ENCODE results near the gene FBN2.

FBN2 gene

DNA sequence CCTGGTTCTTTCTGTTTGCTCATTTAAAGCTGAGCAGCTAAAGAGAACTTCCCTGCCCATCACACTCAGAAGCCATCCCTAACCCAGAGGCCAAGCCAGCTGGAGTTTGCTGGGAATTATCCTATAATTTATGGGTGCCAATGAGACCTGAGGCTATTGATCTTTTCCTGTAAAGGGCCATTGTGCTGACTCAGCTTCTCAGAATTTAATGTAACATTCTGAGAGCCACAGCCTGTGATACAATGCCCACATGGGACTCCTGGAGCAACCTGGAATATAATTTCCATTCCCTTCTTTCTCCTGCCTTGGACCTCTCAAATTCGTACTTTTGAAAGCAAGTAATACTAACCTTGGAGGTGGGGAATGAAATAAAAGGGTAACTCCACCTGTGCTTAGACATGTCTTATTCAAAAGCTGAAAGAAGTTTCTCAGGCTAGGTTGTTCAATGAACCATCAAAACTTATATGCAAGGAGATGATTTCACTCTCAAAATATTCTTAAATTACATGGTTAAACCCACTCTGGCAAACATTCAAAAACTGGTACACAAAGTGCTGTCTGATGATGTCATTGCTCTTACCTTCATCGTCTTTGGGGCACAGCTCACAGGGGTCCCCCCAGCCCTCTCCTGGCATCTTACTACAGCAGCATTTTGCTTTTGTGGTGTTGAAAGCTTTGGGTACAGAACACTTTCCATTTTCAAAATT lies 247.7 kb downstream of the FBN2 start:
- no peak for DNase-seq

DNA sequence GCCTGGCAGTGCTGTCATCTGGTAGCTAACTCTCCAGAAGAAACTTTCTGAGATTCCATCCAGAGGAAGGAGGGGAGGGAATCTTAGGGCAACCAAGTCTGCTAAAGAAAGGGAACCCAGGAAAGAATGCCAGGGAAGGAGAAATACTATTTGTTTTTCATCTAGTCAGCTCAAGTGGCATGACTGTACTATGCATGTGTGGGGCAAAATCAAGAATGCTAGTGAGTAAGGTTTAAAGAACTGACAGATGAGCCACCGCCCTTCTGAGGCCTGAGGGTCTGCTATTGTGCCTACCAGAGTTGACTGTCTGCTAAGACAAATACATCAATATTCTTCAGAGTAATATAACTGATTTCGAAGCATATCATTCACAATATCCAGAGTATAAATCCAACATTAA lies 250.3 kb downstream of the FBN2 start:
- no peak for DNase-seq

DNA sequence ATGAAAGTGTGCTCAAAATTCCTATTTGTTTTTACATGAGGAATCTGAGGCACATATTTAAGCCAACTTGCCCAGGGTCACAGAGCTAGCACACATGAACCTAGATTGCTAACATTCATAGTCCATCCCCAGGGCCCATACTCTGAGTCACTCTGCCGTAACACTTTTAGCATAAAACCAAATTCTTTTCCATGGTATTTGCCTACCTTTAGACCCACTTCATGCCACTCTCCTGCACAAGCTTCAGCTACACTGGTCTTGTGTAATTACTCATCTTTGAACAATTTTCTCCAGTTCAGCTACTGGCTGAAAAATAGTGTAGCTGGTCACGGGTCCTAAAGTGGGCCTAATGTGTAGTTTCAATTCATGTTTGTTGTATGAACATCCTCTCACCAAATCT lies 253.8 kb downstream of the FBN2 start:
- DNase-seq, result no peak

DNA sequence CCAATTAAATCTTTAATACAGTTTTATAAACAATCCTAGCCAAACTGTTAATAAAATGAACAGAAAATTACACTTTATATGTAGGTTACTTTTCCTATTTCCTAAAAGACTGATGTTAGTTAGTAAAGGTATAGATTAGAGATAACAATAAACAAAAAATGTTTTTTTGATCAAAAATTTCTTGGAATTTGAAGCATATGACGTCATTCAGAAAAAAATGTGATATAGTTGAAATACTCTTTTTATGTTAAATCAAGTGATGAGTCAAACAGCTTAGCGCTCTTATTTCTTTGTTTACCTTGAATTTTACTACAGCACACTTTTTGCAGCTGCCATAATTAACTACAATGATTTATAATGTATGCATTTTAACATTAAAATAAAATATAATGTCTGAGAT lies 258.7 kb downstream of the FBN2 start:
- DNase-seq, result no peak

DNA sequence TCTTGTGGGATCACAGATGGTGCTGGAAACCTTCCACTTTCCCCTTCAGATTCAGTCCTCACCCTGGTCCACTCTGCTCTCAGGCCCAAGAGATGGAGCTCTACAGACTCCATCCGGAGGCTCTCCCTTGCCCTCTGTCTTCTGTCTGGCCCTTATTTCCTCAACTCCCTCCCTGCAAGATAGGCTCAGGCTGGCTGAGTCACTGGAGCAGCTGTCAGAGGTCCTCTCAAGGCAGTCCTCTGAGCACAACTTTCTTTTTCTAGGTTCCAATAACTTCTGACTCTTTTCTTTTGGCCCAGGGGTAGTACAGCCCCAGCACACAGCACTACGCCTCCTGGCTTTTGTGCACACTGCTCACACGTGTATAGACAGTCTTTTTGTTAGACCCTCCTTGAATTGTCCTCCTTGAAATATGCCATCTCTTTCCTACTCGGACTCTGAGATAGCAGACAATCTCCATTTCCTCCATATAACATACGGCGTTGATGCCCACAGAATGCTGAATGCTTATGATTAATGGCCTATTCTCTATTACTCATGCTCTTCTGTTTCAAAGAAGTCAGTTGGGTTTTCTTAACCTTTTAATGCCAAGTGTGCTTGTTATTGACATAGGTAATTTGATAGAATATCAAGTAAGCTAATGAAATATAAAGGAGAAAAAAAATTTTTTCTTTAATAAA lies 261.4 kb downstream of the FBN2 start:
- DNase-seq, result no peak

DNA sequence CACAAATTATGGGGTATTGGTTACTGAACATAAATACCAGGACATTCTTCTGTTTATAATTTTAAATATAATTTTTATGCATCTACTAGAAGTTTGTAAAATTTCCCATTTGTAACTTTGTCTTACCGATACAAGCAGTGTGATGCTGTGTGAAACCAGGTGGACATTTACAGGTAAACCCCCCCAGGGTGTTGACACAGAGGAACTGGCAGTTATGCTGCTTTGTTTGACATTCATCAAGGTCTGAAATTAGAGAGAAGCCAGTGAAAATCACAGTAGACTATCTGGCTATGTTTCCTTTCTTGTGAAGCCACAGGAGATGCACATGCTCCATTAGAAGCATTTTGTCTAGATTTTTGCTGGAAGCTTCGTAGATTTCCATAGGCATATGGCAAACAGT lies 263.6 kb downstream of the FBN2 start:
- no peak for DNase-seq

DNA sequence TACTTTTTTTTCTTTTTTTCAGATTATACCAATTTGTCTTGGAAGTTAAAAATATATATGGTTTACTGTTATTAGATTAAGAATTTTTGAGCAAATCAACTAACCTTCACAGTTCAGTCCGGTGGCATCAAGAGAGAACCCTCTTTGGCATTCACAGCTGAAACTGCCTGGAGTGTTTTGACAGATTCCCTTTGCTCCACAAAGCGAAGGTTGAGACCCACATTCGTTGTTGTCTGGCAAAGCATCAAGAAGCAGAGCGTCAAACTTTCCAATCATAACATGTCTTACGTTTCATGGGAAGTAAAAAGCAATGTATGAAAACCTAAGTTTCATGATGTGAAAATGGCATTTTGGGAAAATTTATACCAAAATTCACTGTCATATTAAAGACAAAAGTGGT lies 264.3 kb downstream of the FBN2 start:
- no peak for DNase-seq

DNA sequence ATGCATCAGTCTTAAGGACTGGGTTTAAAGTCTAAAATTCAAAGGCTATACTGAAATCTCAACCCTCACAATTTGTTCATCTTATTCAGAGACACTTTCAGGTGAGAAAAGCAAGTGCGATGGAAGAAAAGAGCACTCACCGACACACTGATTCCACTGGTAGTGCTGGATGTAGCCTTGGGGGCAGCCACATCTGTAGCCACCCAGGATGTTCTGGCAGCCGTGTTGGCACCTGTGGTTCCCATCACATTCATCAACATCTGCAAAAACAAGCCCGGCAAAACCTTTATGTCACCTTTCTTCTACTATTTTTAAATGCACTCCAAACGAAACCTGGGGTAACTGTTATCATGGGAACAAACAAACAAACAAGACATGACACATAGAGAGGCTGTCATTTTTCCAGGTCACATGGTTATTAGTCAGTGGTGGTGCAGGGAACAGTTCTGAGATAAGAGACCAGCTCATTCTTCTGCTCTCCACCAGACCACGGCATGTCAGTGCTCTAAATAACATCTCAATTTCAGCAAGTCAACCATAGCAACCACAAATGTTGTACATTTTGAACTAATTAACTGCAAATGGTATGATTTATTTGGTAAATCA lies 266.1 kb downstream of the FBN2 start:
- DNase-seq, result no peak

DNA sequence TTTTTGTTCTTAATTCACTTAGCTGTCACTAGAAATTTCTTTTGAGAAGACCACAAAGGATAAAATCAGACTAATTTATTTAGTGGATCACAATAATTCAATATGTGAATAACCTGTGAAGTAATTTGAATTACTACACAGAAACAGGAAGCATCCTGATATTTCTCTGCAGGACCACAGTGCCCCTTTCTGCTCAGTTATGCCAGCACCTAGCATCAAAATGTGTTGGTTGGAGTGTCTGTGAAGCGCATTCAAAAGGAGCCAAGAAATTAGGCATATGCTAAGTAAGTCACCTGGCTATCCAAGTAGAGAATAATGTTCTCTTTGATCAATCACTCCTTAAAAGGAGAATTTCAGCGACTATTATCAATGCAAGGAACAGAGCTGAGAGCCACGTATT lies 267.0 kb downstream of the FBN2 start:
- no peak for DNase-seq

DNA sequence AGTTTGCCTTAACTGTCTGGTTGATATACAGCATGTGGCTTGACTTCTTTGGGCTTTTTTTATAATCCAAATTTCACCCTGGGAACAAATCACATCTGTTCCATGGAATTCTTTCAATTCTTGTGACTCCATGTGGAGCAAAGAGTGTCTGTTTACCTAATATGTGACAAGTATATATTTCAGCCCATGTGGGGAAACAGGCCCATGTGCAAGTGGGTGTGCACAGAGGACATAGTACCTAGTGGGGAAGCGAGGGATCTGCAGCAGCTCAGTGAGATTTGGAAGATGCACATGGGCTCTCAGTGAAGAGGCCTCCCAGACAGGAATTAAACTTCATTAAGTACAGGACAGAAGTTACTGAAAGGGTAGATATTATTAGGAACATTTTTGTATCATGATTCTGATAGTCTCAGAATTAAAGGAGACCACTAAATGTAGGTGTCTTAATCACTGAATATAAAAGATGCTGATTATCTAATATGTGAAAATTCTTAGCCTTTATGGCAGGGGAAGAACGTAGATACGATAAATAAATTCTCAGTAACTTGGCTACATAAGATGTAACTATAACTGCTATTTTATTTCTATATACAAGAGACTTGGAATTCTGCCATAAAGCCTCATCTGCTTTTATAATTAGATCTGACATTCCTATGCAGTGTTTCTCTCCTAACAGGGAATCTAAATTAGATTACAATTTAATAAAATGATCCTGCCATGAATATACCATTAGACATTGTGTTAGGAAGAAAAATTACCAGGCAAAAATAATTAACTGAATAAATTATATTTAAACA lies 273.3 kb downstream of the FBN2 start:
- DNase-seq, result no peak

DNA sequence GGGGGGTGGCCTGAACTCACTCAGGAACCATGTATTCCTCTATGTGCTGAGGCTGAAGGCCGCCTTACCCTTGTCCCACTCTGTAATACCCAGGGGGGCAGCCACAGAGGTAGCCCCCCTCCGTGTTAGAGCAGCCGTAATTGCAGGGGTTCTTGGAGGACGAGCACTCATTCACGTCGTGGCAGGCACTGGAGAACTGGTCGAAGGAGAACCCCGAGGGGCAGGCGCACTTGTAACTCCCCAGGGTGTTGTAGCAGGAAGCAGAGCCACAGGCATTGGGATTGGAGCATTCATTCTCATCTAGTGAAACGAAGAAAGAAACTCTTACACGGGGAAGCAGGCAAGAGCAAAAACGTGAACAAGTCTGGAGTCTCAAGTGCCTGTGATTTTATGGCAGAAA lies 274.7 kb downstream of the FBN2 start:
- DNase-seq, result no peak

DNA sequence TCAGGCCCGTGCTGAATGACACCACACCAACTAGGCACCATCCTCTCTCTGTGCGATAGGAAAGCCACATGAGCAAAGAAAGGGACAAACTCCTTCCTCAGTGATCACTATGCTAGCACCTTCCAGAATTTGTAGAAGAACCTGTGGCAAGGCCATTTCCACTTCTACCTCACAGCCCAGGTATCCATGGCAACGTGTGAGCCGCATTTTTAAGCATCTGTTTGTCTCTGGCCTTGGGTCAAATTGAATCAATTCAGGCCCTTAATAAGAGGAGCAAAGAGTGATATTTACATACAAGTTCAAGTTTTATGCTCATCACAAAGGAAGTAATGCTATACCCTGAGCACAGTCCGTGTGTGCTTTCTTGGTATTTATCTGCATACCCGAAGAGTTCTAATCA lies 275.1 kb downstream of the FBN2 start:
- DNase-seq, result no peak

DNA sequence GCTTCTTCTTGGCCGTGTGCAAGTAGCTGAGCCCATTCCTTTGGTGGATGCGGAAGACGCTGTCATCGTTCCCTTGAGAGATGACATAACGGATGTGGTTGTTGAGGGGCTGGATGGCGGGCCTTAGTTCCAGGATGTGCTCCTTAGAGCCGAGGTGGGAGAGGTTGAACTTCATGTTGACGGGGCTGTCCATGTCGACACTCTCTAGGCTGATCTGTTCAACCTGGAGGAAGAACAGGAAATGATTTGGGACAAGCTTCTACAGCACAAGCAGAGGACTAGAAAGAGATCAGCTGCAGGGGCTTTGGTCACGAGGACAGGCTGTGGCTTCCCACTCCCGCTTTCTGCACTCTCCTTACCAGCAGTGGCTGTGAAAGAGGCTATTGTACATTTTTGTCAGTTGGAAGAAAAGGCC lies 278.4 kb downstream of the FBN2 start:
- no peak for DNase-seq

DNA sequence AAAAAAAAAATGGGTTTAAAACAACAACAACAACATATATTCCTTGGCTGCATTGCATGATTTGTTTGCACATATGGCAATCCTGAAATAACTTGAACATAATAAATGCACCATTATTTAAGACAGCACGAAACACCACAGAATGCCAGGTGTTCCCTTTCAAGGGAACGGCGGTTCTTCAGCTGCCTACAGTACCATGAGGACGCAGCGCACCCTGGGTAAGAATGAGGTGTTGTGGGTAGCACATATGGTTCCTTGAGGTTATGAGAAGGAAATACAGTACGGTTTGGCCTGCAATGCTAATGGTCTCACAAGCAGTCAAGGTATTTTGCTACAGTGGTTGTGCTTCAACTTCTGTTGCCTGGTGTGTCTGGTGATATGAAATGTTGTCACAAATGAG lies 279.7 kb downstream of the FBN2 start:
- no peak for DNase-seq

DNA sequence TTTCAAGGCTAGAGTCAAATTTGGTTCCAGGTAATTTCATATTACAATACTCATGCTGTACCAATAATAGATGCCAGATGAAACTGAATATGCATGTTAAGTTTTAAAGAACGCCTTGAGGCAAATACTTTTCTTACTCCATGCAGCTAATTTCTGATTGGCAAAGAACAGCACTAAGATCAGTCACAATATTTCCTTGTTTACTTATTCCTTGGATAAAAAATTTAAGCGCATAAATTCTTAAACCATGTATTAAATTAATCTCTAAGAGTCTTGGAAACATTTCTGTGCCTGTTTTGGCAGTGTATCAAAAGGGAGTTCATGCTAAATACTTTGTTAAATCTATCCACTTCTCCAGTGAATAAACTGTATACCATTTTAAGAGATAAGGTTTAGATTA lies 281.0 kb downstream of the FBN2 start:
- DNase-seq, result no peak

DNA sequence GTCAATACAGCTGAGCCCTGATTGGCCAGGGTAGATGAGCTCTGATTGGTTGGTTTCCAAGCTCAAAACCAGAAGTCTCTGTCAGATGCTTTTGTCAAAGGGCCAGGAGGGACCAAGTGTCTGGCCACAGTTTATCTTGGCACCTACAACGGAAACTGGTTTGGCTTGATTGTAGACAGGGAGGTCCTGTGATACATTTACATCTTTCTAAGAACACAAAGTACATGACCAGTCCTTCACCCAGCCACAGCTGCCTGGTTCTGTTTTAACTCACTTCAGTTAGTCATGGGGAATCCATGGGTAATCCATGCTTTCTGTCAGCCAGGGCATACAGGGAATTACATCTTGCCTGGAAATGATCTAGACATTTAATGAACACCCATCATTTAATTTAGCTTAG lies 283.3 kb downstream of the FBN2 start:
- no peak for DNase-seq

DNA sequence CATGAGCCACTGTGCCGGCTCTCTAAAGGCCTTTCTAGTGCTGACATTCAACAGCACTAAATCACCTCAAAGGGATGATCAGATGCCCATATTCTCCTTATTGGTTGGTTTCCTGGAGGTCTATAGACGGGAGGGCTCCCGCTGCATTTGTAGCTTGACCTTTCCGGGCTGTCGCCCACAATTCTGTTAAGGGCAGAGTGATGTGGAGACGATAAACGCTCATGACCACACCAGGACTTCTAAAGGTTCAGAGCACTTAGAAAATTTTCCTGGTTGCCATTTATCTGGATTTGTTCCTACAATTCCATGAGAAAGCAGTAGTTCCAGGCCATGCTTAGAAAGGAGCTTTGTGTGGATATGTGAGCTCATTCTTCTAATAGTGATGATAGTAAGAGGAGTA lies 284.2 kb downstream of the FBN2 start:
- DNase-seq, result no peak

DNA sequence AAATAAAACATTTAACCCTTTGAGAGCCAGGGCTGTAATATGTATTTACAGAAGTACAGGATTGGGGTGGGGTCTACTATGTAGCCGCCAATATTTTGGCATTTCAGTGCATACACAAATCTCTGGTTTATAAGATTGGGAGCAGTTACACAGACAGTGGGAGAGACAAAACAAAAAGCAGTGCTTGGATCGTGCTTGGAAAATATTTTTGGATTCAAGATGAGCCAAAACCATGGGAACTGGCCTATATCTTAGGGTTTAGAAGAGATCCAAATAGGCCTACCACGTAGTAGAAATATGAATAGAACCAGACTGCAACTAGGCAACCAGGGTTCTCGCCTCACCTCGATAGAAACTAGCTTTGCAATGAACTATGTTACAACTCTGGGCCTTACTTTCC lies 284.9 kb downstream of the FBN2 start:
- DNase-seq, result no peak

DNA sequence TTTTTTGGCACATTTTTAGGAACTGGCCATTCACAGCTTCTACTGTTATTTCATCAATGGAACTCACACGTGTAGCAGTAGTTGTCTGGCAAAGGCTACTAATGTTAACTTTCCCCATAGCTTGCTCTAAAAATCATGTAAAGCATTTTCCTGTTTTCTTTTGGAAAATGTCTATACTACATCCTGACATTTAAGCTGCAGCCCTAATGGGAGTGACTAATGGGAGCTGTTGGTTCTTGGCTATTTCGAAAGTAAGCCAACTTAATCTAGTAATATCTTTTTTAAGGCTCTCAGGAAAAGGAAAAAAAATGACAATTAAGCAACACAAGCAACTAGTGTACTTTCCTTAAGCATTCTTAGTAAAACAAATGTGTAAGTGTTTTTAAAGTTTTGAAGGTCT lies 285.3 kb downstream of the FBN2 start:
- no peak for DNase-seq

DNA sequence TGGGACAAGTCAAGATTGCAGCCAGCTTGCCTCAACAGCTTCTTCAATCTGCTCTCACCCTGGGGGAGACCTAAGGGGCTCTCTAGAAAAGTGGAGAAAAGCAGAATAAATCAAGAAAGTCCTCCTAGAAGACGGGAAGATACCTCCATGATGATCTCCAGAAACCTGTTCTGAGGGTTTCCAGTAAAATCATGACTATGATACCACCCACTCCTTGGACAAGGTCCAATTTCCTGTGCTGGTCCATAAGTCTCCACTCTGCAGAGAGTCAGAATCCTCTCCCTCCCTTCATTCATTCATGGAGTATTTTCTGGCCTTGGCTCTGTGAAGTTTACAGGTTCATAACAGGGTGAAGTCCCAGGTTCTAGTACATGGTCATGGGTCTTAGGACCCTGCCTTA lies 285.8 kb downstream of the FBN2 start:
- no peak for DNase-seq

DNA sequence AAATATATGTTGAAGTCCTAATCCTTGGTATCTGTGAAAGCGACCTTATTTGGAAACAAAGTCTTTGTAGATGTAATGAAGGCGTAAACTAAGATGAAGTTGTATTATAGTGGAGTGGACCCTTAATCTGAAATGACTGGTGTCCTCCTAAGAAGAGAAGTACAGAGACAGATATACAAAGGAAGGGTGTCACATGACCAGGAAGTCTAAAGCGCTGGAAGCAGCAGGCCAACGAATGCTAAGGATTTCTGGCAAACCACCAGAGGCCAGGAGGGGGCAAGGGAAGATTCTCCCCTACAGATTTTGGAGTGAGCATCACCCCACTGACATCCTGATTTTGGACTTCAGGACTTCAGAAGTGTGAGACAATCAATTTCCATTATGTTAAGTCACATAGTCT lies 292.1 kb downstream of the FBN2 start:
- no peak for DNase-seq

DNA sequence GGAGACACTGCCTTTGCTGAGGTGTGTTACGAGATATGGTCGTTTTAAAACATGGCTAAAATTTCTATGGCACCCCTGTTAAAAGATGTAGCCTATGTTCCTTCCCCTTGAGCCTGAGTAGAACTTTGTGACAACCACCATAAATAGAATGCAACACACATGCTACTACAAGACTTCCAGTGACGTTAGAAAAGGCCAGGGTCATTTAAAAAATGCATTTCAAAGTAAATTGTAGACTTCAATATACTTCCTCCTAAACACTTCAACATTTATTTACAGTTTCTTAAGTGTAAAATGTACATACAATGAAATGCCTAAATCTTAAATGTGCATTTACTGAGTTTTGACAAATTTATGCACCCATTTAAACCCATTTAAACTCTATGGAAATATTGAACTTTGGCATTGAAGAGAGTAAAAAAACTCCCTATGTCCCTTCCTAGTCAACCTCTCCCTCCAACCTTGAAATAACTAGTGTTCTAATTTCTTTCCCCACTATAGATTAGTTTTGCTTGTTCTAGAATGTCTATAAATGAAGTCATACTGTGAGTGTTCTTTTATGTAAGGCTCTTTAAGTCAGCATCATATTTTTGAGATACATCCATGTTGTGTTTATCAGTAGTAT lies 294.0 kb downstream of the FBN2 start:
- no peak for DNase-seq

DNA sequence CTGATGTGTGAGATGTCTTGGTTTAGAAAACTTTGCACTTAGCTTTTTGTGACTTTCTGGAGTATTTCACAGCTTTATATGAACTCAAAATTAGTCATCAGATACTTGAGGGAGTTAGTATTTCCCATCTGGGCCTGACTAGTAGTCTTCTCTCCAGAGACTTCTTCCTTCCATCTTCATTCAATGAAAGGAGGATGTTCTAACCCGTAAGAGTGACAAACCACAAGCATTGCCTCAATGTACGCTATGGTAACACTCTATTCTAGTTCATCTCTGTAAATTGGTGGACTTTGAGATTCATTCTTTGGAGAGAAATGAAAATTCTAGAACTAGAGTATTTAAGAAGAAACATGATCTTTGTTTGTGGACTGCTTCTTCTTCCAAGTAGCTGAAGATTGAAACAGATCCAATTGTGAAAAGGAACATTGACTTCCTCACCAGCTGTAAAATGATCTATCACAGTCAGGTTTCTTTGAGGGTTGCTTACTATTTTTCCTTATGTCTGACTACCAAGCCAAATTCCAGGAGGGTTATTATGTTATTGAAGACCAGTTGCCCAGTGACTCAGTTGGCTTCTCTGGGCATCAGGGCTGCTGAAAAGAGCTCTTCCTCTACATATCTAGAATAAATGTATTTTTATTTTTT lies 296.9 kb downstream of the FBN2 start:
- no peak for DNase-seq
